HG03378 (cell line): ENCODE results near the gene ANKRD13D.

ENCODE experiments used
- ATAC-seq: cut with Tn5 transposase; IDR thresholded peaks from one replicate; pipeline ENCODE4 v1.9.1; 2021; ENCODE audit warnings: mild to moderate bottlenecking, moderate library complexity; ENCODE audit not compliant: unreplicated experiment

Gene ANKRD13D

DNA sequence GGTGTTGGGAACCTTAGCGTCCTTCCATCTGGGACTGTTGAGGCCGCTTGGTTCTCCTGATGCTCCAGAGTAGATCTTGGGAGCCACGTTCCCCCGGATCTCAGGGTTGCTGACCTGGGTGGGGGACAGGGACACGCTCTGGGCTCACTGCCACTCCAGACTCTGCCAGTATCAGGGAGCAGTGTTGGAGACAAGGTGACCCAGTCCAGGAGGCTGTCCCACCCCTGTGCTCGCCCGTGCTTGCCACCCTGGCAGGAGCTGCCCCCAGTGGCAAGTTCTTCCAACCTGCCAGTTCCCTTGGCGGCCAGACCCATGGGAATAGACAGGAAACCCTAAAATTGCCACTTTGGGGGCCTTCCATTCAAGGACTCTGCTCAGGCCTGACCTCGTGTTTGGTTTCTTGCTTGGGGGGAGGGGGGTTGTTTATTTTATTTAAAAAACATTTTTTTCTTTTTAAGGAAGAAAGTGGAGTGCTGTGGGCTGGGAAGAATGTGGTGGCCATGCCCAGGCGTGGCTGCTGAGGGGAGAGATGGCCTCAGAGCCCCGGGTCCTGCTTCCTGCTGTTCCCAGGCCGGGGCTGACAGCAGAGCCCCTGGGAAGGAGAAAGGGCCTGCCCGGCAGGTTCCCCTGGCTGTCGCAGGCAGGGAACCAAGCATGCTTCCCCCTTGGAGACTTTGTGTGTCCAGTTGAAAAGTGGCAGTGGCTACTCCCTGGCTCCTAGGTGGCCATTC lies 15.7 kb upstream of the ANKRD13D start:
- ATAC-seq, result no peak

- no peak for ATAC-seq
Observed at GRCh38 chr11:67274768-67275605, 14.1 kb upstream of the ANKRD13D start.

GRCh38 chr11:67275606-67276409 lies 13.3 kb upstream of the ANKRD13D start:
- ATAC-seq, result no peak

- ATAC-seq, result peak; percentile 5
Observed at GRCh38 chr11:67276781-67277230, 12.3 kb upstream of the ANKRD13D start.

GRCh38 chr11:67277231-67277961 lies 11.7 kb upstream of the ANKRD13D start:
- ATAC-seq, result peak; percentile 59

DNA sequence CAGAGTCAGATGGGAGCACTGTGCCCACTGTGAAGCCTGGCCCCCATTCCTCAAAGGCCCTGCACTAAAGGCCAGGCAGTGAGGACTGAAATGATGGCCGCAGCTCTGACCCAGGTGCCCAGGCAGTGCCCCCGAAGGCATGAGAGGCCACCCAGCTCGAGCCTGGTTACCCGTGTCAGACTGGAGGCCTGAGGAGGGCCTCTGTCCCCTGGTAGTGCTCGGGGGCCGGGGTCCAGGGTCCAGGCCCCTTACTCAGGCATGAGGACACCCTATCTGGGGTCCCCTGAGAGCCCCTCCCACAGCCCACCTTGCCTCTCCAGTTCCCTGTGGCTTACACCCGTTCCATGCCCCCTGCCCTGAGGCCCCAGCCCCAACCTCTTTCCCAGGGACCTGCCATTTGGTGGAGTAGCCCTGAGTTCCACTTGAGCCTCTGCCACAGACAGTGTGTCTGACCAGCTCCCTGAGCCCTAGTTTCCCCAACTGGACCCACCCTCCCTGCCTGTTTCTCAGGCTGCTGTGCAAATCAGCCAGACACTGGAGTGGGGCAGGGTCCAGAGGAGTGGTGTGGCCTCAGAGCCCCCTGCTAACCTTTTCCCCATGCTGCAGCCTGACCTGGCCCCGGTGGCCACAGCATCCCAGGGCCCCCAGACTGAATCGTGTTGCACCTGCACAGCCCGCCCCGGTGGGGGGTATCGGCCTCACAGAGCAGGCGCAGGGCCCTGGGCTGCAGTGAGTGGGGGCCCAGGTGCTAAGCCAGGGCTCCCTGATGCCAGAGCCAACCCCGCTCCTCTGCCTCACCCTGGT lies 10.8 kb upstream of the ANKRD13D start:
- ATAC-seq, result no peak

GRCh38 chr11:67278939-67279588 lies 10.0 kb upstream of the ANKRD13D start:
- ATAC-seq, result no peak

DNA sequence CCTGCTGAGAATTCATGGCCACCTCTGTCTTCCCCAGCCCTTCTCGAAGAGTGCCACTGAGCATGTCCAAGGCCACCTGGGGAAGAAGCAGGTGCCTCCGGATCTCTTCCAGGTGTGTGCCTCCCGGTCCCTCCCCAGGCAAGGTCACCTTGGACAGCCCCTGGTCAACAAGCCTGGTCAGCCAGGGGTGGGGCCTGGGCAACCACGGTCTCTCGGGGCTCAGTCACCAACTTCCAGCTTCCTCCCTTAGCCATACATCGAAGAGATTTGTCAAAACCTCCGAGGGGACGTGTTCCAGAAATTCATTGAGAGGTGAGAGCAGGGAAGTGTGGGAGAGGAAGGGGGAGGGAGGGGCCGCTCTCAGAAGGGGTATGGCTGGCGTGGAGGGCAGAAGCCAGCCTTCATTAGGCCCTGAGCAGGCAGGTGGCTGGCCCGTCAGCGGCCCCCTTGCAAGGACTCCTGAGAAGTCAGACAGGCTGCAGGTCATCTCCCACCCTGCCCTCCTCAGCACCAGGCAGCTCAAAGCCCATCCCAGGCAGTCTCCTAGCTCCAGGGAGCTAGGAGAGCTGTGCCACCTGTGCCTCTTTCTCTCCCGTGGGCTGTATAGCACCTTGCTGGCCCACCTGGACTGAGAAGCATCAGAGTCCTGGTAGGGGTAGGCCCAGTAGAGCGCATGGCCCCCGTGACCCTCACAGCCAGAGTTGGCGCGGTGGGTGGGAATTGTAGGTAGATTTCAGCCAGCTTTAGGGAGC lies 9.3 kb upstream of the ANKRD13D start:
- ATAC-seq, result no peak

GRCh38 chr11:67280341-67280787 lies 8.7 kb upstream of the ANKRD13D start:
- ATAC-seq, result no peak

DNA sequence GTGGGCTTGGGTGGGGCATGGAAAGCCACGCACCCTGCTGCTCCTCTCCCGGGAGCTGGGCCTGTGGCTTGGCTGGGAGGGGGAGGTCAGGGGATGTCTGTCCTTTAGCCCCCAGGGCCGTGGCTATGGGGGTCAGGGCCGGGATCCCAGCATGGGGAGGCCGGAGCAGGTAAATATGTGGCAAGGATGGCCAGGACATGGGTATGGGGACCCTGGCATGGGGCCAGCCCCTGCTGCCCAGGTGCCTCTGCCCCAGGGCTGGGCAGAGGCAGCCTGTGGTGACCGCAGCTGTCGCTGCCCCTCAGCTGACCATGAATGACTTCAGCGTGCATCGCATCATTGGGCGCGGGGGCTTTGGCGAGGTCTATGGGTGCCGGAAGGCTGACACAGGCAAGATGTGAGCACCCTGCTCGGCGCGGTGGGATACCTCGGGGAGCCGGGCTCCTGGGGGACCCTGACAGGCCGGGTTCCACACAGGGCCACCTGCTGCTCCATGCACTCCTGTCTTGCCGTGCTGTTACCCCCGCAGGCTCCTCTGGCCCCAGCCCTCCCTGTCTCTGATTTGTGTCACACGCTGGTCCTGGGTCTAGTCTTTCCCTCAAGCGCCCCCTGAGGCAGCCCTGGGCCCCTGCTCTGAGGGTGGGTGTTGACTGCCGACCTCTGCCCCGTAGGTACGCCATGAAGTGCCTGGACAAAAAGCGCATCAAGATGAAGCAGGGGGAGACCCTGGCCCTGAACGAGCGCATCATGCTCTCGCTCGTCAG lies 8.1 kb upstream of the ANKRD13D start:
- no peak for ATAC-seq

GRCh38 chr11:67281552-67282150 lies 7.5 kb upstream of the ANKRD13D start:
- ATAC-seq, result no peak

- ATAC-seq, result no peak
Observed at GRCh38 chr11:67282155-67282875, 6.8 kb upstream of the ANKRD13D start.

- no peak for ATAC-seq
Observed at GRCh38 chr11:67282876-67283371, 6.2 kb upstream of the ANKRD13D start.

- no peak for ATAC-seq
Observed at GRCh38 chr11:67283481-67283963, 5.6 kb upstream of the ANKRD13D start.

DNA sequence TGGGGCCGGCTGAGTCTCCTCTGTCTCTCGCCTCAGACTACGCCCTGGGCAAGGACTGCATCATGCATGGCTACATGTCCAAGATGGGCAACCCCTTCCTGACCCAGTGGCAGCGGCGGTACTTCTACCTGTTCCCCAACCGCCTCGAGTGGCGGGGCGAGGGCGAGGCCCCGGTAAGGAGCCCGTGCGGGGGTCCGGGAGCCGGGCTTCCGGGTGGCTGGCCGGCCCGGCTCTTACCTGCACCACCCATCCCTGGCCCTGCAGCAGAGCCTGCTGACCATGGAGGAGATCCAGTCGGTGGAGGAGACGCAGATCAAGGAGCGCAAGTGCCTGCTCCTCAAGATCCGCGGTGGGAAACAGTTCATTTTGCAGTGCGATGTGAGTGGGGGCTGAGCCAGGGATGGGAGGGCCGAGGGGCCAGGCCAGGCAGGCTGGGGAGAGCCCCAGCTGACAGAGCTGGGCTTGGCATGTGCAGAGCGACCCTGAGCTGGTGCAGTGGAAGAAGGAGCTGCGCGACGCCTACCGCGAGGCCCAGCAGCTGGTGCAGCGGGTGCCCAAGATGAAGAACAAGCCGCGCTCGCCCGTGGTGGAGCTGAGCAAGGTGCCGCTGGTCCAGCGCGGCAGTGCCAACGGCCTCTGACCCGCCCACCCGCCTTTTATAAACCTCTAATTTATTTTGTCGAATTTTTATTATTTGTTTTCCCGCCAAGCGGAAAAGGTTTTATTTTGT lies 4.1 kb upstream of the ANKRD13D start:
- no peak for ATAC-seq
